ENCODE results near the gene HMG20A.
"Not testable (repeated sequence)": the region's sequence is repeated elsewhere in the genome, so short reads cannot be mapped to it uniquely, and the experiment has no call there.

HMG20A gene

DNA sequence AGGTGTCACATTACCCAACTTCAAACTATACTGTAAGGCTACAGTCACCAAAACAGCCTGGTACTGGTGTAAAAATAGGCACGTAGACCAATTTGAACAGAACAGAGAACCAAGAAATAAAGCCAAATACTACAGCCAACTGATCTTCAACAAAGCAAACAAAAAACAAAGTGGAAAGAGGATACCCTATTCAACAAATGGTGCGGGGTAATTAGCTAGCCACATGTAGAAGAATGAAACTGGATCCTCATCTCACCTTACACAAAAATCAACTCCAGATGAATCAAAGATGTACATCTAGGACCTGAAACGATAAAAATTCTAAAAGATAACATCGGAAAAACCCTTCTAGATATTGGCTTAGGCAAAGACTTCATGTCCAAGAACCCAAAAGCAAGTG, 13.8 kb upstream of the HMG20A start:
- DNase-seq (ENCODE audit: low read depth, low spot score): no peak

GRCh38 chr15:77409259-77410156, 11.2 kb upstream of the HMG20A start:
- DNase-seq (ENCODE audit: low read depth, low spot score): no peak

DNA sequence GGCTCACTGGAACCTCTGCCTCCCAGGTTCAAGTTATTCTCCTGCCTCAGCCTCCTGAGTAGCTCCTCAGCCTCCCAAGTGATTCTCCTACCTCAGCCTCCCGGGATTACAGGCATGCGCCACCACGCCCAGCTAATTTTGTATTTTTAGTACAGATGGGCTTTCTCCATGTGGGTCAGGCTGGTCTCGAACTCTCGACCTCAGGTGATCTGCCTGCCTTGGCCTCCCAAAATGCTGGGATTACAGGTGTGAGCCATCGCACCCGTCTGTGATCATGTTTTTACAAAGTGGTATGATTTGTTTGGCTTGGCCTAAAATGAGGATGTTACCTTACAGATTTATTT, 10.6 kb upstream of the HMG20A start:
- not testable (repeated sequence) for DNase-seq (ENCODE audit: low read depth, low spot score)

DNA sequence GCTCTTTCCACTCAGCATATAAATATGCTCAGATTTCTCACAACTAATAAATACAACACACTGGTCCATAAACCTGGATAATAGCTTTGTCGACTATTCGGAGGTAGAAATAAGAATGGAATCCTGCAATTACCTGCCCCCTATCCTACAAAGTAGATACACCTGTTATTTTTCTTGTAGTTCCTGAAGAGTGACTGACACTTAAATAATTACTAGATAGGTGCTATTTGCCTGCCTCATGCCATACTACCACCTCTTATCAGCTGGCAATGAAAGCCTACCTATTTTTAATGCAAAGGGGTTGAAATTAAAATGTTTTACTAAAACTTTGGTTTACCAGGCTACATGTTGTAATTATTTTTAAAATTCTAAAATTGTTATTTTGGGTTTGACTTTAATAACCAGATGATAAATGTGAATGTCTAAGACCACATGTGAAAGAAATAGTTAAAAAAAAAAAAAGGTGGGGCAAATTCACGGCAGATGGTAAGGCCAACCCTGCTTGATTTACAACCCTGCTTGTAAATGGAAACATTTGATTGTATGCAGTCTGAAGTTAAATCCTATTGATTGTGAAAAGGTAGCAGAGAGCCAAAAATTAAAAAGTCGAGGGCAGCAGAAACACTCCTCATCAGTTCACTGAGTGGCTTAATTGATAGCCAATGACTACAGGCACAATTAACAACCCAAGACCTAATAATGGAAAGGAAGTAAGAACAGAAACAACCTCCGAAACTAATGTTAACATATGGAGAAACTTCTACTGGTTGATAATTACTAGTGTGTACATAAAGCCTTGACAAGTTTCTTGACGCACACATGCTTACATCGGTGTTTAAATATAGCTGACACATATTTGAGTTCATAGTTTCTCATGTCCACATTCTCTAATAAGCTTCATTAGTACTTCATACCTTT, 9.7 kb upstream of the HMG20A start:
- no peak for DNase-seq (ENCODE audit: low read depth, low spot score)

- DNase-seq (ENCODE audit: low read depth, low spot score): no peak
These were observed 9.1 kb upstream of the HMG20A start for GRCh38 chr15:77411619-77411976.

DNA sequence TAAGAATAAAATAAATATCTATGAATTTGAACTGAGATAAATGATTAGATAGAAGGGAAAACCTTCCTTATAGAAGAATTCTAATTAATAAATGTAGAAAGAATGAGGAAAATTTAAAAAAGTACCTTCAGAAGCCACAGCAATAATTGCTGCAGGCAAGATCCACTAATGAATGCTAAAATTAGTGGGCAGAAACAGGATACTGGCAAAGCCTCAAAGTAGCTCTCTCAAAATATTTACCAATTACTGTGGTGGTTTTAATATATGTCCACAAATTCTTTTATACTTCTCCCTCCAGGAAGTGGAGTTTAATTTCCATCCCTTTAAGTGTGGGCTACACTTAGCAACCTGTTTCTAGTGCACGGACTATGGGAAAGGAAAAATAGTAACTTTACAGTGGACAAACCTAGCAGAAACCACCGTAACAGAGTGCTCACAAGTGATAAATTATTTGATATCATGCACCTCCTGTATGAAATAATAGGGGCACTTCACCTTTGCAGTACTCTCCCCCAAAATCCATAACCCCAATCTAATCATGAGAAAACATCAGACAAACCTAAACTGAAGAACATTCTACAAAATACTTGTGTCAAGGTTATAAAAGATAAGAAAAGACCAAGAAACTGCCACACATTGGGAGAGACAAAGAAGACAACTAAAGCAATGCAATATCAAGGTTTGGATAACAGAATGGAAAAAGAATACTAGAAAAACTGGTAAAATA, 7.6 kb upstream of the HMG20A start:
- no peak for DNase-seq (ENCODE audit: low read depth, low spot score)

DNA sequence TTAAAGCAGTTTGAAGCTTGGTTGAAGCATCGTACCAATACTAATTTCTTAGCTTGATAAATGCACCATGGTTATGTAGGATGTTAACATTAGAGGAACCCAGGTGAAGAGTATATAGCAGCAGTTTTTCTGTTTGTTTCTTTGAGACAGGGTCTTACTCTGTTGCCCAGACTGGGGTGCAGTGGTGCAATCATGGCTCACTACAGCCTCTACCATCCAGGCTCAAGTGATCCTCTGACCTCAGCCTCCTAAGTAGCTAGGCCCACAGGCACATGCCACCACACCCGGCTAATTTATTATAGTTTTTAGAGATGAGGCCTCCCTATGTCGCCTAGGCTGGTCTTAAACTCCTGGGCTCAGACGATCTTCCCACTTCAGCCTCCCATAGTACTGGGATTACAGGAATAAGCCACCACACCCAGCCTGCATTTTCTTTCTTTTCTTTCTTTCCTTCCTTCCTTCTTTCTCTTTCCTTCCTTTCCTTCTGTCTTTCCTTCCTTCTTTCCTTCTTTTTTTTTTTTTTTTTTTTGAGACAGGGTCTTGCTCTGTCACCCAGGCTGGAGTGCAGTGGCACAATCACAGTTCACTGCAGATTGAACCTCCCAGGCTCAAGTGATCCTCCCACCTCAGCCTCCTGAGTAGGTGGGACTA, 6.9 kb upstream of the HMG20A start:
- DNase-seq (ENCODE audit: low read depth, low spot score): no peak

GRCh38 chr15:77414789-77415442, 5.8 kb upstream of the HMG20A start:
- no peak for DNase-seq (ENCODE audit: low read depth, low spot score)

GRCh38 chr15:77415450-77416147, 5.1 kb upstream of the HMG20A start:
- DNase-seq (ENCODE audit: low read depth, low spot score): no peak

- no peak for DNase-seq (ENCODE audit: low read depth, low spot score)
These were observed 4.6 kb upstream of the HMG20A start for GRCh38 chr15:77416148-77416455.

- DNase-seq (ENCODE audit: low read depth, low spot score): no peak
These were observed 3.7 kb upstream of the HMG20A start for GRCh38 chr15:77416954-77417353.

DNA sequence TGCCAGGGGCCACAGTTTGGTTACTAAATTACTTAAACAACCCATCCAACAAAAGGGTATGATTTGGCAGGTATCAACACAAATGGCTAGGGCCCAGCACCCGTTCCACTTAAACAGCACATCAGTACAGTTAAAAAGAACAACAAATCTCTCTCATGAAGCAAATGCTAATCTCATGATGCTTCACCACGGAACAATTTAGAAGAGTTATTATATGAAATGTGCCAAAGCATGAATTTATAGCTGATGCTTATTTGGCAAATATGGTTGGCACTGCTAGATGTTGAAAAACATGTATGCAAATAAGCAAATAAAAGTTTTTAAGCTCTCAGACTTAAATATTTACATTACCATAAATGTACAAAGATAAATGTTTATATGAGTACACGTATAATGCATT, 3.1 kb upstream of the HMG20A start:
- DNase-seq (ENCODE audit: low read depth, low spot score): no peak

DNA sequence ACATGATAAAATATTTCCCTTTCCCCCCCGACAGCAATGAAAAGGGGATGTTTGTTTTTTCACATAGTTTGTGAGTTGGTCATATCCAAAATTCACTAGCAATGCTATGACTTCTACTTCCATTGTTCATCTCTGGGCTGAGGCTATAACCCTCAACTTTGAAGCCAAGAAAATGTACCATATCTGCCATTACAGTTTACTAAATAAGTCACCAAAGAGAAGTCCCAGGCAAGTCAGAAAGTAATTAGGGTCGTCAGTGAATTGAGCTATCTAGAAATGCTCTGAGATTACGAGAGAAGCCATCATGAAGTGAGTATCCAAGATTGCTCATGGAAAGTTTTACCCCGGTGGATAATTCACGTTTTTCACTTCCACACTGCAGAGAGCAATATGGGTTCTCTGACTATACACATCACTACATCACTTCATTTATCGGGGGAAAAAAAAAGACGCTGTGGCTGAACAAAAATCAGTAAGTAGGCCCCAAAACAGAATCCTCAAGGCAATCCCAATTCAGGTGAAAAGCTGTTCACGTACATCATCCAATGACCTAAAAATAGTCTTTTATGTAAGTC, 2.2 kb upstream of the HMG20A start:
- no peak for DNase-seq (ENCODE audit: low read depth, low spot score)

GRCh38 chr15:77418966-77419835, 1.5 kb upstream of the HMG20A start:
- no peak for DNase-seq (ENCODE audit: low read depth, low spot score)

DNA sequence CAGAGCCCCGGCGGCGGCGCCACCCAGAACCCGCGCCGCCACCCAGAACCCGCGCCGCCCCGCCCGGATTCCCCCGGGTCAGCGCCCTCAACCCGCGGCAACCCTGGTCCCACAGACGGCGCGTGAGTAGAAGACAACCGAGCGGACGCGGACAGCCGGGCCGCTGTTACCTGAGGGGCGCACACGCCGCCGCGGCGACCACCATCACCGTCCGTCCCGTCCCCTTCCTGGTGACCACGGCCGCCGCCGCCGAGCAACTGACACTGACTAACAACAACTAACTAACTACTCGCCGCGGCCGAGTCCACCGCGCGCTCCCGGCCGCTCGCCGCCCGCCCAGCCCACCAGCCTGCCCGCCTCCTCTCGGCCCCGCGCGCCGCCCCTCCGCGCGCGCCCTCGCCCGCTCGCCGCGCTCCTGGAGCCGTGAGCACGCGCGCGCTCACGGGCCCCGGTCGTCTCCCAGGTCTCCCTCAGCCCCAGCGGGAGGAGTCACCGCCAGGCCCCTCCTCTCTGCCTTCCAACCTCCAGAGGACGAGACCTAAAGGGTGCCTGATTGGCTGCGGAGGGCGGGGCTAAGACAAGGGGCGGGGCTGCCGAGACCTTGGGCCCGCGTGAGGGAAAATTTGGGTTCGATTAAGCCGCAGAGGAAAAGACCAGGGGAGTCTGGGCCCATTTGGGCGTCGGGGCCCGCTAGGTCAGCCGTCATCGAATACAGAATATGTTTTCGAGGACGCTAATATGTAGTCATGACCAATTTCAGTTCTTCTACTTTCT, 665 bp upstream of the HMG20A start, which contains the start of gene PEAK1:
Gene PEAK1, minus strand, starts transcription at position 269 of the 774 bp plus-strand sequence. CDS start 238,178 bp downstream, outside the sequence.
- peak; percentile 98 for DNase-seq (ENCODE audit: low read depth, low spot score)

DNA sequence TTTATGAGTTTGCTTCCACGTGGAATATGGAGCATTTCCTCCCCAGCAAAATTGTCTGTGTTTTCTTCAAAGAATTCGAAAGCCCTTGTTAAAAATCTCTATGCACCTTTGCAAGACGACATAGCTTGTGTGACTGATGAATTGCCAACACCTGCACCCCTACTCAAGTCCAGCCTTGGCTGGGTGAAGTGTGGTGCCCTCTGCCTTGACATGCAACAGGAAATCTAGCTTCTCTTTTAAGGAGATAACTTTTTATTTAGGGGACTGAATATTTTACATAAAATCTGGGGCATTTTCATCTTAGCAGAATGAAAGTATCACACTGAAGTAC, 647 bp downstream of the HMG20A start:
- no peak for DNase-seq (ENCODE audit: low read depth, low spot score)

GRCh38 chr15:77425104-77425503, 4.4 kb downstream of the HMG20A start:
- no peak for DNase-seq (ENCODE audit: low read depth, low spot score)

- DNase-seq (ENCODE audit: low read depth, low spot score): no peak
These were observed 5.7 kb downstream of the HMG20A start for GRCh38 chr15:77426377-77426776.
